Stimulated activated naive B cell treated with anti-CD40 and anti-IgM and Interleukin-4, amounts not matched to agents 10 μg/mL and 1 μg/mL and 100 μg/mL, for 72 hours (primary cell): Measurements from ENCODE around the gene FAM131A.

Experiments used
- ATAC-seq, 2 donors: fragments of 150-1000 bp; cut with Tn5 transposase; replicated peaks; 2 replicates each; pipeline ENCODE4 v1.10.0; 2021; ENCODE audit warnings: moderate library complexity in 1 of 2
- DNase-seq: peaks from one replicate; pipeline ENCODE4 v3.0.0; 2021
- H3K27ac Mint-ChIP-seq: one replicate; pipeline ENCODE4 v1.8.0; 2022; ENCODE audit warnings: mild to moderate bottlenecking, mixed read lengths
- H3K27me3 Mint-ChIP-seq, 2 donors: one replicate each; pipeline ENCODE4 v1.8.0; 2022; ENCODE audit warnings: mixed read lengths in 2 of 2
- H3K36me3 Mint-ChIP-seq, 2 donors: one replicate each; pipeline ENCODE4 v1.8.0; 2022; ENCODE audit warnings: mixed read lengths in 2 of 2, mild to moderate bottlenecking in 1 of 2
- H3K4me1 Mint-ChIP-seq, 2 donors: one replicate each; pipeline ENCODE4 v1.8.0; 2022; ENCODE audit warnings: mixed read lengths in 2 of 2, mild to moderate bottlenecking in 1 of 2
- H3K4me3 Mint-ChIP-seq, 2 donors: one replicate each; pipeline ENCODE4 v1.8.0; 2022; ENCODE audit warnings: mild to moderate bottlenecking in 2 of 2, mixed read lengths in 2 of 2, moderate library complexity in 1 of 2
- H3K9me3 Mint-ChIP-seq, 2 donors: one replicate each; pipeline ENCODE4 v1.8.0; 2022; ENCODE audit warnings: mixed read lengths in 2 of 2, mild to moderate bottlenecking in 1 of 2

The FAM131A gene

DNA sequence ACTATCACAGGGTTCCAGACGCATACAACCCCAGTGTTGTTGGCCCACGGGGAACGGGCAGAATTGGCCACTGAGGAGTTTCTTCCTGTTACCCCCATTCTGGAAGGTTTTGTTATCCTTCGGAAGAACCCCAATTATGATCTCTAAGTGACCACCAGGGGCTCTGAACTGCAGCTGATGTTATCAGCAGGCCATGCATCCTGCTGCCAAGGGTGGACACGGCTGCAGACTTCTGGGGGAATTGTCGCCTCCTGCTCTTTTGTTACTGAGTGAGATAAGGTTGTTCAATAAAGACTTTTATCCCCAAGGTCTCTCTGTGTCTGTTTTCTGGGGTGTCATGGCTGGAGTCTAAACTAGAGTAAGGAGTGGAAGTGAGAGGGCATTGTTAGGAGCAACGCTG lies 28.7 kb upstream of the FAM131A start:
- ATAC-seq (no peak), DNase-seq (no peak)

DNA sequence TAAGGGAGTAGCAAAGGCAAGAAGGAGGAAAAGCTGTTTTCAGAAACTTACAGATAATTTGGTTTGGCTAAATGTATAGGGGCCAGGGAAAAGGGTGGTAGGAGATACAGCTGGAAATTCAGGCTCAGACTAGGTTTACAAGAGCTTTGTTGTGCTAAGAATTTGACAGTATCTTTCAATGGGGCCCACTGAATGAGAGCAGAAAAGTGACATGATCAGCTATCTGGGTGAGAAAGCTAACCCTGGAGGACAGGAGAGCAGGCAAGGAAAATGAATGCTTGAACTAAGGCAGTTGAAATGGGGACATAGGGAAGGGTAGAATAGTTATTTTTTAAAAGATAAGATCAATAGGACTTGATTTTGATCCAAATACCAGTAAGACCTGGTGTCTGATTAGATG lies 25.8 kb upstream of the FAM131A start:
- Mint-ChIP-seq H3K9me3 (no peaks in the 10 kb centered on the region), H3K4me1 (peaks cover 6 to 26% of the 10 kb centered on the region in 2 donors), H3K36me3 (peaks cover 34 to 37% of the 10 kb centered on the region in 2 donors), H3K27me3 (no peaks in the 10 kb centered on the region), H3K27ac (no peak overlapping the region), H3K4me3 (no peak overlapping the region)
- ATAC-seq: no peak
- DNase-seq: no peak

More for the DNA sequence above, 28.7 kb upstream of the FAM131A start:
- no peaks in the 10 kb centered on the region for H3K27me3 Mint-ChIP-seq
- peak overlapping the region; percentile 56 for H3K27ac Mint-ChIP-seq
- no peak overlapping the region for H3K4me3 Mint-ChIP-seq
- H3K36me3 Mint-ChIP-seq: peaks cover 43 to 50% of the 10 kb centered on the region in 2 donors
- H3K9me3 Mint-ChIP-seq: no peaks in the 10 kb centered on the region
- peaks cover 2 to 16% of the 10 kb centered on the region in 2 donors for H3K4me1 Mint-ChIP-seq

DNA sequence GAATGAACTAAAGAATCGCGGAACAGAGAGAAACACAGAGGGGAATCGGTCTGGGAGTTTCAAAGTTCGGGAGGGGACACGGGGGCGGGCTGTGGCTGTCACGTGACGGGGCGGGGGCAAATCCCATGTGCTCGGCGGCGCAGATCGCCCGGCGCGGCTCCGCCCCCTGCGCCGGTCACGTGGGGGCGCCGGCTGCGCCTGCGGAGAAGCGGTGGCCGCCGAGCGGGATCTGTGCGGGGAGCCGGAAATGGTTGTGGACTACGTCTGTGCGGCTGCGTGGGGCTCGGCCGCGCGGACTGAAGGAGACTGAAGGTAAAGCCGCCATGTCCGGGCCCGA lies 23.1 kb upstream of the FAM131A start, which contains the start of gene EIF4G1:
TSS of gene EIF4G1 (plus strand) at position 244 of the 337 bp plus-strand sequence. CDS start 1,191 bp downstream, outside the sequence.
- no peaks in the 10 kb centered on the region for H3K27me3 Mint-ChIP-seq
- no peaks in the 10 kb centered on the region for H3K9me3 Mint-ChIP-seq
- peaks cover 29 to 30% of the 10 kb centered on the region in 2 donors for H3K36me3 Mint-ChIP-seq
- peak; percentile 91 for DNase-seq
- peak; percentile 91 to 94 for ATAC-seq
- H3K4me3 Mint-ChIP-seq: peak within 1 kb of the TSS; percentile 85 to 86
- H3K4me1 Mint-ChIP-seq: peaks cover 24 to 32% of the 10 kb centered on the region in 2 donors
- peak within 1 kb of the TSS; percentile 92 for H3K27ac Mint-ChIP-seq

DNA sequence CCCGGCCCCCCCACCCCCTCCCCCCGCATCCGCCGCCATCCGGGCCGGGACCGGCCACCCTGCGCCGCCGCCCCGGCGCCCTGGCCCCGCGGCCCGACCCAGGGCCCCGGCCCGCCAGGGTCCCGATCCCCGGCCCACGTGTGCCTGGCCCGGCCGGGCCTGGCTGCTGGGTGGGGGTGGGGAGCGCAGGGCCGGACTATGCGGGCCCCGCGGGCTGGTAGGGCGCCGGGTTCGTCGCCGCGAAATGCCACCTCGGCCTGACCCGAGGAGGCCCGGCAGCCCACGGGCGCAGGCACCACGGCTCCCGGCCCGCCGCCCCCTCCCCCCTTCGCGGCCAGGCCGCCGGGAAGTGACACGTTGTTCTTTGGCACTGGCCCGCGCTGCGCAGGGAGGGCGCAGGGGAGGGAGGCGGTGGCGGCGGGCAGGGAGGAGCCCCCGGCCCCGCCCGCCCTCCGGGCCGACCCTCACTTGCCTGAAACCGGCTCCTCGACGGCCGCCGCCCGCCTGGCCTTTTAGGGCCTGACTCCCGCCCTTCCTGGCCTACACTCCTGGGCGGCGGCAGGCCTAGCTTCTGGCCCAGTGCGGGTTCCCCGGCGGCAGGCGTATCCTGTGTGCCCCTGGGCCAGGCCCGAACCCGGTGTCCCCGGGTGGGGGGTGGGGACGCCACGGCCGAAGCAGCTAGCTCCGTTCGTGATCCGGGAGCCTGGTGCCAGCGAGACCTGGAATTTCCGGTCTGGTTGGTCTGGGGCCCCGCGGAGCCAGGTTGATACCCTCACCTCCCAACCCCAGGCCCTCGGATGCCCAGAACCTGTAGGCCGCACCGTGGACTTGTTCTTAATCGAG lies 22.5 kb upstream of the FAM131A start:
- H3K9me3 Mint-ChIP-seq: no peaks in the 10 kb centered on the region
- peak; percentile 58 to 61 for ATAC-seq
- no peaks in the 10 kb centered on the region for H3K27me3 Mint-ChIP-seq
- peaks cover 28 to 38% of the 10 kb centered on the region in 2 donors for H3K4me1 Mint-ChIP-seq
- H3K4me3 Mint-ChIP-seq: peak overlapping the region; percentile 85 to 86
- H3K27ac Mint-ChIP-seq: peak overlapping the region; percentile 92
- H3K36me3 Mint-ChIP-seq: peaks cover 28 to 32% of the 10 kb centered on the region in 2 donors
- no peak for DNase-seq

DNA sequence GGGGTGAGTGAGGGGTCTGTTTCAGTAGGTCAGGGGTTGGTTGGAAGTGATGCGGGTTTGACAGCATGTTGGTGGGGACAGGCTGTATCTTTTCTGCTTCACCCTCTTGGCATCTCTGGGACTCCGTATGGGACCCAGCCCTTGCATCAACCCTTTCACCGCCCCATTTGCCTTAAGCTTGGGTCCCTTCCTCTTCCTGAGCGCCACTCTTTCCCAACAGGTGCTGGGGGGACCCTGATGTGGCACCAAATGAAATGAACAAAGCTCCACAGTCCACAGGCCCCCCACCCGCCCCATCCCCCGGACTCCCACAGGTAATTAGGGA lies 21.9 kb upstream of the FAM131A start:
- ATAC-seq (peak; percentile 0 to 3), DNase-seq (no peak)
- peaks cover 28 to 38% of the 10 kb centered on the region in 2 donors for H3K4me1 Mint-ChIP-seq
- H3K27me3 Mint-ChIP-seq: no peaks in the 10 kb centered on the region
- H3K9me3 Mint-ChIP-seq: no peaks in the 10 kb centered on the region
- H3K4me3 Mint-ChIP-seq: peak overlapping the region; percentile 77 to 81
- H3K27ac Mint-ChIP-seq: peak overlapping the region; percentile 91
- H3K36me3 Mint-ChIP-seq: peaks cover 26 to 31% of the 10 kb centered on the region in 2 donors

DNA sequence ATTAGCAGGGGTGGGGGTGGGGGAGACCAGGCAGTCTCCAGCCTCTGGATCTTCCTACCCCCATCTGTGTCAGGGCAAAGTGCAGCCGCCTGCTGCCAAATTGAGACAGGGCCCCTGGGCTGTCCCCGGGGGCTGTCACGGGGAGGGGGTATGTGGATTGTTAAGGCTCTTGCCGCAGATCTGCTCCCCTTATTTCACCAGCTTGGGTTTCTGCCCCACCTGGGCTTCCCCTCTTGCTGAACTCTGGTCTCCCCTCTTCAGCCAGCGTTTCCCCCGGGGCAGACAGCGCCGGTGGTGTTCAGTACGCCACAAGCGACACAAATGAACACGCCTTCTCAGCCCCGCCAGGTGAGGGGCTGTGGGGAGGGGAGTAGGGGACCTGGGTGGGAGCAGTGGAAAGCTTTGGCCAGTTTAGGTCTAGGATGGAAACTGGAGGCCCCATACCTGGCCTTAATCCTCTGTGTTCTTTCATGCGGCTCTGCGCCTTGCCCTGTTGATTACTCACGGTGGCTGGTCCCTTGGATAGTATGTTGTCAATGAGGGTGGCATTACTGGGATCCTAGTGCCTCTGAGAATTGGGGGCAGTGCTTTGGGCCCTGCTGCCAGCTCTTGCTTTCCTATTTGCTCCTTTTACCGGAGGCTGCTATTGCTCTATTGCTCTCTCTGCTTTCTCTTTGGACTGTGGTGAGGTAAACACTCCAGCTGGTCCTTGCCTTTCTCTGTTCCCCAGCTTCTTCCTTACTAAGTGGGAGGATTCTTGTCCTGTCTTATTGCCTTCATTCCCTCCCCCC lies 21.3 kb upstream of the FAM131A start:
- no peaks in the 10 kb centered on the region for H3K27me3 Mint-ChIP-seq
- ATAC-seq (no peak), DNase-seq (no peak)
- H3K9me3 Mint-ChIP-seq: no peaks in the 10 kb centered on the region
- H3K4me3 Mint-ChIP-seq: peak overlapping the region; percentile 77 to 81
- H3K27ac Mint-ChIP-seq: peak overlapping the region; percentile 91
- H3K36me3 Mint-ChIP-seq: peaks cover 31 to 34% of the 10 kb centered on the region in 2 donors
- H3K4me1 Mint-ChIP-seq: peaks cover 28 to 38% of the 10 kb centered on the region in 2 donors

DNA sequence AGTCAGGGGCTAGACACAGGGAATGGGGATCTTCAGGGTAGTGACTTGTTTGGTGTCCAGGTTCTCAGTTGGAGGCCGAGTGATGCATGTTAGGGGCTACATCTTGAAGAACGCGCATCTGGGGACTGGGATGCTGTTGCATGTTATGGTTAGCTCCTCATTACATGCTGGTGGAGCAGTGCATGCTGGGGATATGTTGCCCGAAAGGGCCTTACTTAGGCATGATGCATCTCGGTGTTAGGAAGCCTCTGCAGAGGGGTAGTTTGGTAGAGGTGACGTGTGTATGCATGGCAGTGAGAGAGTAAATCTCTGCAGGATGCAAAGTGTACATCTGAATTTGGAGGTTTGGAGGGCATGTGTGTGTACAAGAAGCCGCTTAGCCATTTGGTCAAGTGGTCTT lies 20.6 kb upstream of the FAM131A start:
- H3K9me3 Mint-ChIP-seq: no peaks in the 10 kb centered on the region
- peaks cover 38 to 40% of the 10 kb centered on the region in 2 donors for H3K36me3 Mint-ChIP-seq
- H3K4me1 Mint-ChIP-seq: peaks cover 31 to 38% of the 10 kb centered on the region in 2 donors
- H3K4me3 Mint-ChIP-seq: peak overlapping the region; percentile 77 to 81
- H3K27ac Mint-ChIP-seq: peak overlapping the region; percentile 91
- no peaks in the 10 kb centered on the region for H3K27me3 Mint-ChIP-seq
- ATAC-seq (no peak), DNase-seq (no peak)

DNA sequence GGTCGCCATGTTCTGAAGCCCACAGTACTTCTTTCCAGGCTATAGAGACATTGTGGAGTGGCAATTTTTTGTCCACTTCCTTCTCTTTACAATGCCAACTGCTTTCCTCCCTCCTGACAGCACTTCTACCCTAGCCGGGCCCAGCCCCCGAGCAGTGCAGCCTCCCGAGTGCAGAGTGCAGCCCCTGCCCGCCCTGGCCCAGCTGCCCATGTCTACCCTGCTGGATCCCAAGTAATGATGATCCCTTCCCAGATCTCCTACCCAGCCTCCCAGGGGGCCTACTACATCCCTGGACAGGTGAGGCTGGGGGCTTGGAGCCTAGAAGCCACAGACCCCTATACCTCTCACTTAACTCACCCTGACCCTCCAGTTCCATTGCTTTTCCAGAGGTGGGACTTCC lies 20.2 kb upstream of the FAM131A start:
- H3K36me3 Mint-ChIP-seq: peaks cover 41 to 42% of the 10 kb centered on the region in 2 donors
- no peaks in the 10 kb centered on the region for H3K27me3 Mint-ChIP-seq
- no peak for DNase-seq
- H3K9me3 Mint-ChIP-seq: no peaks in the 10 kb centered on the region
- peak overlapping the region; percentile 20 for H3K27ac Mint-ChIP-seq
- H3K4me3 Mint-ChIP-seq: peak overlapping the region; percentile 26 to 33
- peaks cover 33 to 38% of the 10 kb centered on the region in 2 donors for H3K4me1 Mint-ChIP-seq
- ATAC-seq: no peak

DNA sequence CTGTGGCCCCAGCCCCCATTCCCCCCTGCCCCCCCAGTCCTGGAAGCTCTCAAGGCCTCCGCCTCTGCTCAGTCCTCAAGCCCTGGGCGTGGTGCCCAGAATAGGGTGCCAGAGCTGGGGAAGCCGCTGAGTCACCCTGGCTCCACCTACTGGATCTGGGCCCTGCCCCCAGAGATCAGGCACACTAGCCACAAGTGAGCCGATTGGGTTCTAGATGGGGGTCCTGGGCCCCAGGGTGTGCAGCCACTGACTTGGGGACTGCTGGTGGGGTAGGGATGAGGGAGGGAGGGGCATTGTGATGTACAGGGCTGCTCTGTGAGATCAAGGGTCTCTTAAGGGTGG lies 17.3 kb upstream of the FAM131A start:
- H3K4me3 Mint-ChIP-seq: no peak overlapping the region
- H3K27ac Mint-ChIP-seq: no peak overlapping the region
- peaks cover 64 to 67% of the 10 kb centered on the region in 2 donors for H3K36me3 Mint-ChIP-seq
- H3K4me1 Mint-ChIP-seq: peaks cover 40 to 43% of the 10 kb centered on the region in 2 donors
- no peaks in the 10 kb centered on the region for H3K27me3 Mint-ChIP-seq
- H3K9me3 Mint-ChIP-seq: no peaks in the 10 kb centered on the region
- ATAC-seq (peak; percentile 33), DNase-seq (no peak)

DNA sequence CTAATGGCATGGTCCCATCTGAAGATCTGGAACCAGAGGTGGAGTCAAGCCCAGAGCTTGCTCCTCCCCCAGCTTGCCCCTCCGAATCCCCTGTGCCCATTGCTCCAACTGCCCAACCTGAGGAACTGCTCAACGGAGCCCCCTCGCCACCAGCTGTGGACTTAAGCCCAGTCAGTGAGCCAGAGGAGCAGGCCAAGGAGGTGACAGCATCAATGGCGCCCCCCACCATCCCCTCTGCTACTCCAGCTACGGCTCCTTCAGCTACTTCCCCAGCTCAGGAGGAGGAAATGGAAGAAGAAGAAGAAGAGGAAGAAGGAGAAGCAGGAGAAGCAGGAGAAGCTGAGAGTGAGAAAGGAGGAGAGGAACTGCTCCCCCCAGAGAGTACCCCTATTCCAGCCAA lies 15.7 kb upstream of the FAM131A start:
- H3K4me1 Mint-ChIP-seq: peaks cover 33 to 35% of the 10 kb centered on the region in 2 donors
- no peaks in the 10 kb centered on the region for H3K9me3 Mint-ChIP-seq
- peaks cover 68 to 73% of the 10 kb centered on the region in 2 donors for H3K36me3 Mint-ChIP-seq
- no peak overlapping the region for H3K4me3 Mint-ChIP-seq
- DNase-seq (no peak), ATAC-seq (no peak)
- peak overlapping the region; percentile 79 for H3K27ac Mint-ChIP-seq
- H3K27me3 Mint-ChIP-seq: no peaks in the 10 kb centered on the region

DNA sequence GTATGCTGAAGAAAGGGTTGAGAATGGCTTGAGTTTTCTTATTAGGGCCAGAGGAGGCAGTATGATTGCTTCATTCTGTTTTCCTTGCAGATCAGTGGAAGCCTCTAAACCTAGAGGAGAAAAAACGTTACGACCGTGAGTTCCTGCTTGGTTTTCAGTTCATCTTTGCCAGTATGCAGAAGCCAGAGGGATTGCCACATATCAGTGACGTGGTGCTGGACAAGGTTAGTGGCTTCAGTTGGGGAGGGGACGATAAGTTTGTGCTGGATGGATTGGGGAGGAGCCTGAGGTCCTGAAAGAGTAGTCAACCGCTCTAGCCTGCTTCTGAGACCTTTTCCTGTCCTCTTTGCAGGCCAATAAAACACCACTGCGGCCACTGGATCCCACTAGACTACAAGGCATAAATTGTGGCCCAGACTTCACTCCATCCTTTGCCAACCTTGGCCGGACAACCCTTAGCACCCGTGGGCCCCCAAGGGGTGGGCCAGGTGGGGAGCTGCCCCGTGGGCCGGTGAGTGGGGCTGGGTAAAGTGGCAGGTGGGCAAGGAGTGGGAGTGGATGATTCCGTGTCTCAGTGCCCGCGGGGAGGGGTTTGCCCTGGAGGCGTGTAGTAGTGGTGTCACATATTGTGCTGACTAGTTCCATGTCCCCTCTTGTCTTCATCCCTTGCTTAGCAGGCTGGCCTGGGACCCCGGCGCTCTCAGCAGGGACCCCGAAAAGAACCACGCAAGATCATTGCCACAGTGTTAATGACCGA lies 14.5 kb upstream of the FAM131A start:
- DNase-seq (no peak), ATAC-seq (no peak)
- Mint-ChIP-seq H3K4me3 (no peak overlapping the region), H3K27me3 (no peaks in the 10 kb centered on the region), H3K36me3 (peaks cover 68 to 74% of the 10 kb centered on the region in 2 donors), H3K27ac (peak overlapping the region; percentile 69), H3K4me1 (peaks cover 23 to 25% of the 10 kb centered on the region in 2 donors), H3K9me3 (no peaks in the 10 kb centered on the region)

DNA sequence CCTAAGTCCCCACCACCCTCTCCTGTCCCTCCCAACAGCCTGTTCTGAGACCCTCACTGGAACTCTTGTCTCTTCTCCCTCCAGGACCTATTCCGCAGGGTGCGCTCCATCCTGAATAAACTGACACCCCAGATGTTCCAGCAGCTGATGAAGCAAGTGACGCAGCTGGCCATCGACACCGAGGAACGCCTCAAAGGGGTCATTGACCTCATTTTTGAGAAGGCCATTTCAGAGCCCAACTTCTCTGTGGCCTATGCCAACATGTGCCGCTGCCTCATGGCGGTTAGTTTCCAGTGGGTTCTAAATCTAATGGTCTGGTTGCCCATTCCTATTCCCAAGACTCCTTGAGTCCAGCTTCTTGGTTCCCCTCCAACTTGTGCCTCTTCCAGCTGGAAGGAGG lies 13.7 kb upstream of the FAM131A start:
- H3K4me1 Mint-ChIP-seq: peaks cover 27% of the 10 kb centered on the region in 2 donors
- no peaks in the 10 kb centered on the region for H3K27me3 Mint-ChIP-seq
- DNase-seq (no peak), ATAC-seq (no peak)
- no peak overlapping the region for H3K4me3 Mint-ChIP-seq
- no peaks in the 10 kb centered on the region for H3K9me3 Mint-ChIP-seq
- H3K27ac Mint-ChIP-seq: peak overlapping the region; percentile 39
- H3K36me3 Mint-ChIP-seq: peaks cover 73 to 80% of the 10 kb centered on the region in 2 donors

DNA sequence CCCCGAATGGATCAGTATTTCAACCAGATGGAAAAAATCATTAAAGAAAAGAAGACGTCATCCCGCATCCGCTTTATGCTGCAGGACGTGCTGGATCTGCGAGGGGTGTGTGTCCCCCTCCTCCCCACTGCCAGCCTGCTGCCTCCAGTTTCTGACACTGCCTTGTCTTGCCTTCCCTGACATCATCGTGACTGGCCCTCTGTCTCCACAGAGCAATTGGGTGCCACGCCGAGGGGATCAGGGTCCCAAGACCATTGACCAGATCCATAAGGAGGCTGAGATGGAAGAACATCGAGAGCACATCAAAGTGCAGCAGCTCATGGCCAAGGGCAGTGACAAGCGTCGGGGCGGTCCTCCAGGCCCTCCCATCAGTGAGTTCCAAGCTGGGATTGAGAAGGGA lies 12.1 kb upstream of the FAM131A start:
- ATAC-seq (no peak), DNase-seq (no peak)
- peaks cover 76 to 85% of the 10 kb centered on the region in 2 donors for H3K36me3 Mint-ChIP-seq
- peak overlapping the region; percentile 53 for H3K27ac Mint-ChIP-seq
- no peaks in the 10 kb centered on the region for H3K27me3 Mint-ChIP-seq
- peaks cover 20 to 28% of the 10 kb centered on the region in 2 donors for H3K4me1 Mint-ChIP-seq
- H3K4me3 Mint-ChIP-seq: no peak overlapping the region
- no peaks in the 10 kb centered on the region for H3K9me3 Mint-ChIP-seq

DNA sequence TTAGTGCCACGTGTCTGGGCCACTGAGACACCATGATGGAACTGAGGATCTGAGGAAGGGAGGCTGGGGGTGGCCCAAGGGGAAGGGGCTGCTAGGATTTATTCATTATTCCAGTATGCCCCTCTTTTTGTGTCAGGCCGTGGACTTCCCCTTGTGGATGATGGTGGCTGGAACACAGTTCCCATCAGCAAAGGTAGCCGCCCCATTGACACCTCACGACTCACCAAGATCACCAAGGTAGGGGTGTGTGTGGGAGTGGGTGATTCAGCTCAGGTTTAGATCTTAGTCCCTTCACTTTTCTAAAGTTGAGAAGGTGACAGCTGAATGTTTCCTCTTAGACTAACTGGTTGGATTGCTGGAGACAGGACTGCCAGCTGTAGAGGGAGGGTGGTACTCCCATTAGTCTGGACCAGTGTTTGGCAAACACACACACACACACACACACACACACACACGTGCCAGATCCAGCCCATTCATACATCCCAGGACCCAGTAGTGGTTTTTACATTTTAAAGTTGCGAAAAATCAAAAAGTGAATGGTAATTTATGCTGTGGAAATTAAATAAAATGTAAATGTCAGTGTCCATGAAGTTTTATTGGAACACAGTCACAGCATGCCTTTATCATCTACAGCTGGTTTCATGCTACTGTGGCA lies 11.6 kb upstream of the FAM131A start:
- Mint-ChIP-seq H3K9me3 (no peaks in the 10 kb centered on the region), H3K27ac (peak overlapping the region; percentile 53), H3K4me1 (peaks cover 20 to 28% of the 10 kb centered on the region in 2 donors), H3K4me3 (no peak overlapping the region), H3K27me3 (no peaks in the 10 kb centered on the region), H3K36me3 (peaks cover 73 to 84% of the 10 kb centered on the region in 2 donors)
- no peak for ATAC-seq
- no peak for DNase-seq
